Lower leg skin (tissue), 4 donors: Measurements from ENCODE around the gene NEURL1B. TPM values are rescaled to one million over a fixed set of nuclear protein-coding genes. Genes with fewer than 3 reads are reported as not detected.
"Not testable (repeated sequence)": the region's sequence is repeated elsewhere in the genome, so short reads cannot be mapped to it uniquely, and the experiment has no call there.

Source experiments
- DNase-seq, 2 donors: peaks; one replicate each; pipeline ENCODE4 v3.0.0-alpha.2; 2019; ENCODE audit warnings: low spot score in 2 of 2
- H3K4me3 ChIP-seq: fragments of 200-600 bp; sonication (generic); 2 replicates; pipeline ENCODE4 v1.5.1; 2017; ENCODE audit warnings: mild to moderate bottlenecking, low read depth; ENCODE audit not compliant: poor library complexity, severe bottlenecking
- CTCF ChIP-seq, 3 donors: fragments of 450-650 bp; IDR thresholded peaks; one replicate each; pipeline ENCODE4 v1.5.1; 2016; ENCODE audit warnings: antibody characterized with exemption in 3 of 3, mild to moderate bottlenecking in 3 of 3, moderate library complexity in 2 of 3
- POLR2A ChIP-seq, 2 donors: fragments of 450-650 bp; IDR thresholded peaks; one replicate each; pipeline ENCODE4 v1.6.1; 2016 to 2017; ENCODE audit warnings: antibody characterized with exemption in 2 of 2, mild to moderate bottlenecking in 1 of 2, moderate library complexity in 1 of 2
- WGBS, 2 donors: methylation state at CpG; one replicate each; pipeline ENCODE4 v1.1.5; 2018; 5-methylcytosine and 5-hydroxymethylcytosine counted together
- intact Hi-C: fragments of 100-400 bp; cut with DNase I; formaldehyde crosslinking; loops from one replicate; pipeline ENCODE4 v1.15.0; 2023; ENCODE audit warnings: low total_unique reads
- total RNA-seq, 4 donors: library from RNA; depleted of rRNA; stranded (reverse); fragments of >200 nt; gene quantifications; one replicate each; pipeline ENCODE4 v1.1.0, GENCODE V29; 2016

NEURL1B gene
- total RNA-seq, 4 donors from 2014 or later, result 12.5 to 34.8 (median 20.9) TPM

GRCh38 chr5:172674155-172674554 is 33.1 kb downstream of the NEURL1B start:
- DNase-seq, result no peak
- intact Hi-C loops, result no loop called here
- H3K4me3 ChIP-seq, result no peak overlapping the region
- no peak for TF ChIP-seq POLR2A (IDR thresholded peaks at IDR 0.05)
- TF ChIP-seq CTCF (IDR thresholded peaks at IDR 0.05), result no peak
- WGBS, 2 donors, result 89% methylated on average over 7 of the region's 7 CpGs

- WGBS, 2 donors, result 87 to 95% methylated on average over 15 of the region's 15 CpGs
- no peak overlapping the region for H3K4me3 ChIP-seq
- no peak for DNase-seq
- intact Hi-C loops, result no loop called here
- no peak for TF ChIP-seq POLR2A (IDR thresholded peaks at IDR 0.05)
- no peak for TF ChIP-seq CTCF (IDR thresholded peaks at IDR 0.05)
These were observed 35.9 kb downstream of the NEURL1B start for GRCh38 chr5:172676914-172677475.

- 83 to 84% methylated on average over 5 of the region's 5 CpGs for WGBS, 2 donors
- intact Hi-C loops, H3K4me3 ChIP-seq, DNase-seq: not testable (repeated sequence)
These were observed 37.4 kb downstream of the NEURL1B start for GRCh38 chr5:172678362-172678874.

GRCh38 chr5:172678902-172679301 is 37.8 kb downstream of the NEURL1B start:
- TF ChIP-seq CTCF (IDR thresholded peaks at IDR 0.05) (no peak), POLR2A (IDR thresholded peaks at IDR 0.05) (no peak)
- no peak for DNase-seq
- 47 to 53% methylated on average over 7 of the region's 7 CpGs for WGBS, 2 donors
- H3K4me3 ChIP-seq, result no peak overlapping the region
- intact Hi-C loops, result no loop called here

- WGBS, 2 donors, result 76 to 81% methylated on average over 8 of the region's 8 CpGs
- no peak overlapping the region for H3K4me3 ChIP-seq
- DNase-seq, result no peak
- no peak for TF ChIP-seq POLR2A (IDR thresholded peaks at IDR 0.05)
- intact Hi-C loops, result no loop called here
These were observed 38.7 kb downstream of the NEURL1B start for GRCh38 chr5:172679628-172680212.

GRCh38 chr5:172680921-172681320 is 39.9 kb downstream of the NEURL1B start:
- H3K4me3 ChIP-seq, result no peak overlapping the region
- TF ChIP-seq POLR2A (IDR thresholded peaks at IDR 0.05), result no peak
- TF ChIP-seq CTCF (IDR thresholded peaks at IDR 0.05), result no peak
- 70 to 77% methylated on average over 5 of the region's 5 CpGs for WGBS, 2 donors
- intact Hi-C loops, result no loop called here
- DNase-seq, result no peak

GRCh38 chr5:172681421-172681820 is 40.4 kb downstream of the NEURL1B start:
- DNase-seq, result no peak
- no peak overlapping the region for H3K4me3 ChIP-seq
- TF ChIP-seq POLR2A (IDR thresholded peaks at IDR 0.05), result no peak
- 86 to 87% methylated on average over 4 of the region's 4 CpGs for WGBS, 2 donors
- intact Hi-C loops, result no loop called here
